ENCODE data around the gene GLT1D1.

Gene GLT1D1

DNA sequence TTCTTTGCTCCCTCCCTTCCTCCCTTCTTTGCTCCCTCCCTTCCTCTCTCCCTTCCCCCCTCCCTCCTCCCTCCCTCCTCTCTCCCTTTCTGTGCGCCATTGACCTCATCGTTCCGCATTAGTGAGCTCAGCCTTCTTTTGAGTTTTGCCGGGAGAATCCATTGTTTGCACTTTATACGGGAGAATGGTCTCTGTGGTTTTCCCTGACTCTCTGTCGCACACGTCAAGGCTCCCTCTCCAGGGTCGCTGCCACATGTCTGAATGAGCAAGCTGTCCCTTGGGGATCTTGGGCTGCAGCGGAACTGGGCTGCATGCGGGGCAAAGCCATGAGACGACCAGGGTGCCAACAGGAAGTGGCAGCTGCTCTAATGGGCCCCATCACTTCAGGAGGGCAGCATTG is 118.5 kb downstream of the GLT1D1 start:
- Histone ChIP-seq H3K36me3 (replicated peaks; ENCODE audit: insufficient read depth, low read length) (no peaks in the 10 kb centered on the region), H3K27ac (ENCODE audit: low read length) (no peak overlapping the region), H3K27me3 (replicated peaks; ENCODE audit: insufficient read depth, low read length) (no peaks in the 10 kb centered on the region), H3K4me2 (ENCODE audit: low read depth, low read length) (no peak overlapping the region), H3K79me2 (ENCODE audit: low read length) (no peaks in the 10 kb centered on the region), H2AFZ (ENCODE audit: low read length) (no peak overlapping the region), H3K9me3 (replicated peaks; ENCODE audit: insufficient read depth, low read length) (no peaks in the 10 kb centered on the region), H4K20me1 (ENCODE audit: insufficient read depth, low read length) (no peaks in the 10 kb centered on the region), H3K9ac (ENCODE audit: low read length) (no peak overlapping the region), H3F3A (ENCODE audit: insufficient read depth, low read length) (no peaks in the 10 kb centered on the region), H3K4me3 (ENCODE audit: low read length) (no peak overlapping the region), H3K4me1 (ENCODE audit: low read length) (no peaks in the 10 kb centered on the region), H3K9me2 (replicated peaks; ENCODE audit: insufficient read depth, low read length) (no peaks in the 10 kb centered on the region)
- DNase-seq, result no peak
- no peak for TF ChIP-seq EZH2phosphoT487 (IDR thresholded peaks at IDR 0.05; ENCODE audit: low read length)
- TF ChIP-seq EZH2 (optimal IDR thresholded peaks at IDR 0.05; ENCODE audit: low read depth, low read length), result no peak
- TF ChIP-seq, protein P1, sequence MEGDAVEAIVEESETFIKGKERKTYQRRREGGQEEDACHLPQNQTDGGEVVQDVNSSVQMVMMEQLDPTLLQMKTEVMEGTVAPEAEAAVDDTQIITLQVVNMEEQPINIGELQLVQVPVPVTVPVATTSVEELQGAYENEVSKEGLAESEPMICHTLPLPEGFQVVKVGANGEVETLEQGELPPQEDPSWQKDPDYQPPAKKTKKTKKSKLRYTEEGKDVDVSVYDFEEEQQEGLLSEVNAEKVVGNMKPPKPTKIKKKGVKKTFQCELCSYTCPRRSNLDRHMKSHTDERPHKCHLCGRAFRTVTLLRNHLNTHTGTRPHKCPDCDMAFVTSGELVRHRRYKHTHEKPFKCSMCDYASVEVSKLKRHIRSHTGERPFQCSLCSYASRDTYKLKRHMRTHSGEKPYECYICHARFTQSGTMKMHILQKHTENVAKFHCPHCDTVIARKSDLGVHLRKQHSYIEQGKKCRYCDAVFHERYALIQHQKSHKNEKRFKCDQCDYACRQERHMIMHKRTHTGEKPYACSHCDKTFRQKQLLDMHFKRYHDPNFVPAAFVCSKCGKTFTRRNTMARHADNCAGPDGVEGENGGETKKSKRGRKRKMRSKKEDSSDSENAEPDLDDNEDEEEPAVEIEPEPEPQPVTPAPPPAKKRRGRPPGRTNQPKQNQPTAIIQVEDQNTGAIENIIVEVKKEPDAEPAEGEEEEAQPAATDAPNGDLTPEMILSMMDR (IDR thresholded peaks at IDR 0.05; ENCODE audit: low read length), result no peak

DNA sequence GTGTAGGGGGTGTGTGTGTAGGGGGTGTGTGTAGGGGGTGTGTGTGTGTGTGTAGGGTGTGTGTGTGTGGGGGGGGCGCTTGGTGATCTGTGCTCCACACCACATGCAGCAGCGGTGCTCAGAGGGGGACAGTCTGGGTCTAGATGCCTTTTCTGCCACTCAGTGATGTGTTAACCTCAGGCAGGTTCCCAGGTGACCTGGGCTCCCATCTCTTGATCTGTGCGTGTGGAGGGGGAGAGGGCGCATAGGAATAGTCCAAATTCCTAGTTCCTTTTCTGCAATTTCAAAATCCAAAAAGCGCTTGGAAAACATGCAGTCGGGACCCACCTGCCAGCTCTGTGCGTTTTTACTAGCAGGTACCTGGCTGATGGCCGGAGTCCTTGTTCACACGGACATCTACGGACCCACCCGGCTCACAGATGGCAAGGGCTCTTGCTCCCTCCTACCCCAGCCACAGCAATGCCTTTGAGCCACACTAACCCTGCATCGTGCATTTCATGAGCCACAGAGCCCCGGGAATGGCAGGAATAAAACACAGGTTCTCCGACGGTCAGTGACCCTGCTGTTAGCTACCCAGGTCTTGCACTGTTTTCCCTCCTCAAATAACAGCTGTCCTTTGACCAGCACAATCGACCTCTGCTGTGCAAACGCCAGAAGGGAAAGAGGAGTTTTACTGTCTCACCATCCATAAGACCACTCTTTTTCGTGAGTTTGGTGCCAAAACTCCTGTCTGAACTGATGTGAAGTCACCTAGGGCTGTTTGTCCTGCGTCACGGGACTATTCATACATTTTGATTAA is 120.8 kb downstream of the GLT1D1 start:
- no peaks in the 10 kb centered on the region for H3K9me2 ChIP-seq (replicated peaks; ENCODE audit: insufficient read depth, low read length)

DNA sequence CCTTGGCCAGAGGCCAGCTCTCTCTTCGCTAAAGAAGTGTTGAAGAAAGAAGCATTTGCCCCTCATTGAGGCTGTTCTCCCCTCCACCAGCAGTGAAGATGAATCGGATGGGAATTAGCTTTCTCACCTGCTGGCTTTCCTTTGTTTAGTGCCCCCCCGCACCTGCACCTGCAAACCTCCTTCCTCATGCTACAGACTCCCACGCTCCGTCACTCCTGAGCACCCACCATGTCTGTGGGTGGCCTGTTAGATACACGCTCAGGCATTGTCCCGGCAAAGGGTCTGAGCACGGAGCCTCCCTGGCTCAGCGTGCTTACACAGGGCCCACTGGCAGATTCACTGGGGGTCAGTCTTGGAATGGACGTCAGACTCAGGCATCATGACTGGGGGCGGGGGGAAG is 121.6 kb downstream of the GLT1D1 start:
- H3K27ac ChIP-seq (ENCODE audit: low read length), result no peak overlapping the region
- H3K4me3 ChIP-seq (ENCODE audit: low read length), result no peak overlapping the region
- H3K9ac ChIP-seq (ENCODE audit: low read length), result no peak overlapping the region
- H3F3A ChIP-seq (ENCODE audit: insufficient read depth, low read length), result no peaks in the 10 kb centered on the region
- TF ChIP-seq EZH2 (optimal IDR thresholded peaks at IDR 0.05; ENCODE audit: low read depth, low read length) (no peak), EZH2phosphoT487 (IDR thresholded peaks at IDR 0.05; ENCODE audit: low read length) (no peak)
- TF ChIP-seq, protein P1 (IDR thresholded peaks at IDR 0.05; ENCODE audit: low read length), result no peak
- H3K9me2 ChIP-seq (replicated peaks; ENCODE audit: insufficient read depth, low read length), result no peaks in the 10 kb centered on the region
- H3K4me2 ChIP-seq (ENCODE audit: low read depth, low read length), result no peak overlapping the region
- H3K4me1 ChIP-seq (ENCODE audit: low read length), result no peaks in the 10 kb centered on the region
- no peaks in the 10 kb centered on the region for H3K9me3 ChIP-seq (replicated peaks; ENCODE audit: insufficient read depth, low read length)
- H4K20me1 ChIP-seq (ENCODE audit: insufficient read depth, low read length), result no peaks in the 10 kb centered on the region
- no peaks in the 10 kb centered on the region for H3K36me3 ChIP-seq (replicated peaks; ENCODE audit: insufficient read depth, low read length)
- no peak overlapping the region for H2AFZ ChIP-seq (ENCODE audit: low read length)
- no peak for DNase-seq
- no peaks in the 10 kb centered on the region for H3K27me3 ChIP-seq (replicated peaks; ENCODE audit: insufficient read depth, low read length)
- H3K79me2 ChIP-seq (ENCODE audit: low read length), result no peaks in the 10 kb centered on the region

More for the DNA sequence above, 120.8 kb downstream of the GLT1D1 start:
- no peaks in the 10 kb centered on the region for H4K20me1 ChIP-seq (ENCODE audit: insufficient read depth, low read length)
- H3K27ac ChIP-seq (ENCODE audit: low read length), result no peak overlapping the region
- H3K4me3 ChIP-seq (ENCODE audit: low read length), result no peak overlapping the region
- no peak overlapping the region for H2AFZ ChIP-seq (ENCODE audit: low read length)
- no peaks in the 10 kb centered on the region for H3F3A ChIP-seq (ENCODE audit: insufficient read depth, low read length)
- no peaks in the 10 kb centered on the region for H3K9me3 ChIP-seq (replicated peaks; ENCODE audit: insufficient read depth, low read length)
- H3K79me2 ChIP-seq (ENCODE audit: low read length), result no peaks in the 10 kb centered on the region
- no peak for DNase-seq
- H3K27me3 ChIP-seq (replicated peaks; ENCODE audit: insufficient read depth, low read length), result no peaks in the 10 kb centered on the region
- no peaks in the 10 kb centered on the region for H3K4me1 ChIP-seq (ENCODE audit: low read length)
- no peak overlapping the region for H3K4me2 ChIP-seq (ENCODE audit: low read depth, low read length)
- no peaks in the 10 kb centered on the region for H3K36me3 ChIP-seq (replicated peaks; ENCODE audit: insufficient read depth, low read length)
- TF ChIP-seq EZH2phosphoT487 (IDR thresholded peaks at IDR 0.05; ENCODE audit: low read length), result no peak
- no peak overlapping the region for H3K9ac ChIP-seq (ENCODE audit: low read length)

- TF ChIP-seq, protein P1 (IDR thresholded peaks at IDR 0.05; ENCODE audit: low read length), result no peak
- TF ChIP-seq EZH2phosphoT487 (IDR thresholded peaks at IDR 0.05; ENCODE audit: low read length) (no peak), EZH2 (optimal IDR thresholded peaks at IDR 0.05; ENCODE audit: low read depth, low read length) (no peak)
- no peak overlapping the region for H2AFZ ChIP-seq (ENCODE audit: low read length)
- H3F3A ChIP-seq (ENCODE audit: insufficient read depth, low read length), result no peaks in the 10 kb centered on the region
- H3K36me3 ChIP-seq (replicated peaks; ENCODE audit: insufficient read depth, low read length), result no peaks in the 10 kb centered on the region
- no peaks in the 10 kb centered on the region for H3K79me2 ChIP-seq (ENCODE audit: low read length)
- H3K4me1 ChIP-seq (ENCODE audit: low read length), result no peaks in the 10 kb centered on the region
- H3K27ac ChIP-seq (ENCODE audit: low read length), result no peak overlapping the region
- no peaks in the 10 kb centered on the region for H3K9me2 ChIP-seq (replicated peaks; ENCODE audit: insufficient read depth, low read length)
- no peaks in the 10 kb centered on the region for H3K9me3 ChIP-seq (replicated peaks; ENCODE audit: insufficient read depth, low read length)
- DNase-seq, result no peak
- H4K20me1 ChIP-seq (ENCODE audit: insufficient read depth, low read length), result no peaks in the 10 kb centered on the region
- no peaks in the 10 kb centered on the region for H3K27me3 ChIP-seq (replicated peaks; ENCODE audit: insufficient read depth, low read length)
- no peak overlapping the region for H3K9ac ChIP-seq (ENCODE audit: low read length)
- no peak overlapping the region for H3K4me3 ChIP-seq (ENCODE audit: low read length)
- H3K4me2 ChIP-seq (ENCODE audit: low read depth, low read length), result no peak overlapping the region
Observed at GRCh38 chr12:128976120-128976738, 123.0 kb downstream of the GLT1D1 start.

Data from MM.1S (cell line).